Stimulated activated memory B cell treated with anti-CD40 and anti-IgM and Interleukin-4, amounts not matched to agents 10 μg/mL and 1 μg/mL and 100 μg/mL, for 72 hours (primary cell): ENCODE measurements around the gene SPTBN1.

Experiments used
- ATAC-seq: fragments of 150-1000 bp; cut with Tn5 transposase; 2 replicates; pipeline ENCODE4 v1.10.0; 2021
- H3K27ac Mint-ChIP-seq: one replicate; pipeline ENCODE4 v1.8.0; 2022; ENCODE audit warnings: mild to moderate bottlenecking, mixed read lengths
- H3K27me3 Mint-ChIP-seq: one replicate; pipeline ENCODE4 v1.8.0; 2022; ENCODE audit warnings: mixed read lengths
- H3K36me3 Mint-ChIP-seq: one replicate; pipeline ENCODE4 v1.8.0; 2022; ENCODE audit warnings: mixed read lengths
- H3K4me1 Mint-ChIP-seq: one replicate; pipeline ENCODE4 v1.8.0; 2022; ENCODE audit warnings: mixed read lengths
- H3K4me3 Mint-ChIP-seq: one replicate; pipeline ENCODE4 v1.8.0; 2022; ENCODE audit warnings: mild to moderate bottlenecking, moderate library complexity, mixed read lengths
- H3K9me3 Mint-ChIP-seq: one replicate; pipeline ENCODE4 v1.8.0; 2022; ENCODE audit warnings: mixed read lengths

Gene SPTBN1

DNA sequence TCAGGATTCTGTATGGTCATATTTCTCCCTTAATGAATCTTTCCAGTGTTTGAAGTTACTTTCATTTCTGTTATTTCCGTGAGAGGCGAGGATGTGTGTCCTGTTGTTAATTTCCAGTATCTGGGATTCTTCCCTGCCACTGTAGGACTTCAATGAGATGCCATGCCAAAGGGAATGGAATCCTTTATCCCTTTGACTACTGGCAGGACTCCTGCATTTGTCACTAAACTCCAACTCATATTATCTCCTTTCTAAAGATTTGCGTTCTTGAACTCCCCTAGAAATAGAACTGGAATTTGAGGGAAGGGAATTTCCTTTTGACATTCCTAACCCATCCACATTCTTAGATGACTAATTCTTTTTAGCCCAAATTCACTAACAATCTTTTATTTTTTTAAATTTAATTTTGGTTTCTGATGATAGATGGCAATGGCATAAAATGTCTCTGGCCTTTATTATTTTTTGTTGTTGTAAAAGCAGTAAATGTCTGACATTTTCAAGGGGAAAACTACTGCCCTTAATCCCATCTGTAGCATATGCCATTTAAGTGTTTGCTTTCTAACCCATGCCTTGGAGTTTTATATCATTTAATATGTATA lies 179.5 kb downstream of the SPTBN1 start:
- Mint-ChIP-seq H3K27ac (peak overlapping the region; percentile 83), H3K36me3 (peaks cover 46% of the 10 kb centered on the region), H3K4me1 (peaks cover 59% of the 10 kb centered on the region), H3K9me3 (no peaks in the 10 kb centered on the region), H3K27me3 (no peaks in the 10 kb centered on the region), H3K4me3 (peak overlapping the region; percentile 45)
- ATAC-seq: no peak

DNA sequence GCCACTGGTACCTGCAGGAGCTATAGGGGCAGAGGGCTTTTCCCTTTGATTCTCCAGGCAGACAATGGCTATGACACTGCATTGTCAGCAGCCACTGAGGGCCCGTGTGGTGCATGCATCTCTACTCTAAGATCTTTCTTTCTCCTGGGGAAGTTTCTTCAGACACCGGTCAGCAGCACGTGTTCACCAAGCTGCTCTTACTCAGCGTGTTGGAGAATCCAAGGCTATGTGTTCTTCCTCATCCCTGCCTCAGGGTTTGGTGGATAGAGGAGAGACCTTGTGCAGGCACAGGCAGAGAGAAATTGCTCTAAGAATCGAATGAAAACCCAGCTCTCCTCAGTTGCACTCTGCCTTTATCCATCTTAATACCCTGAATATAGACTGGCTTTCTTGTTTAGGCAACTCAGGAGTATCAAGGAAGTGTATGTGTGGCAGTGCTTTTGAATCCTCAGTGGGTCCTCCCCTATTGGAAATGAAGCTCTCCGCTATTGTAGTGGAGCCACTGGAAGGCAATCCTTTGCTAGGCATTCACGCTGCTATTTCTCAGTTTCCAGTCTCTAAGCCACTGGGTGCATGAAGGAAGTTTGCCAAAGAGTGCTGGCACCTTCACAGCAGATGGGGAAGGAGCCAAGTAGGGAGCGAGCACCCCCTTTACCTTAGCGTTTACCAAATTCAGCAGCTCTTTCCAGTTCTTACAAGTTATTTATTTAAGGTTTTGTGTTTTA lies 180.4 kb downstream of the SPTBN1 start:
- no peak overlapping the region for H3K4me3 Mint-ChIP-seq
- ATAC-seq: no peak

DNA sequence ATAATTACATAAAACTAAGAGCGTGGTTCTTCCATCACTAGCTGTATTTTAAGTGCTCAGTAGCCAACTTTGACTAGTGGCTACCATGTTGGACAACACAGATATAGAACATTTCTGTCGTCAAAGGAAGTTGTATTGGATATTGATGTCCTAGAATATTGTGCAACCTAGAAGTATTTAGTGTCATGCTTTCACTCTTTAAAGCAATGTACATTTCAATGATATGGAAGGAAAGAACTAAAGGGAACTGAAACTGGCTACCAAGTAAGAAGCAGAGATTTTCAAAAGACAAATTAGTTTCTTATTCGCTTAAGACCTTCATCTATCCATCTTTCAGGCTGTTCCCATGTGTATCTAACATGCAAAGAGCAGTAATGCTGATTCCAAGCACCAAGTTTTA lies 182.0 kb downstream of the SPTBN1 start:
- H3K27me3 Mint-ChIP-seq: no peaks in the 10 kb centered on the region
- peaks cover 49% of the 10 kb centered on the region for H3K4me1 Mint-ChIP-seq
- no peak overlapping the region for H3K4me3 Mint-ChIP-seq
- H3K9me3 Mint-ChIP-seq: no peaks in the 10 kb centered on the region
- H3K36me3 Mint-ChIP-seq: peaks cover 44% of the 10 kb centered on the region
- peak; percentile 57 for ATAC-seq
- no peak overlapping the region for H3K27ac Mint-ChIP-seq

More for the DNA sequence above, 180.4 kb downstream of the SPTBN1 start:
- H3K27ac Mint-ChIP-seq: peak overlapping the region; percentile 22
- H3K9me3 Mint-ChIP-seq: no peaks in the 10 kb centered on the region
- peaks cover 59% of the 10 kb centered on the region for H3K4me1 Mint-ChIP-seq
- H3K27me3 Mint-ChIP-seq: no peaks in the 10 kb centered on the region
- H3K36me3 Mint-ChIP-seq: peaks cover 46% of the 10 kb centered on the region

DNA sequence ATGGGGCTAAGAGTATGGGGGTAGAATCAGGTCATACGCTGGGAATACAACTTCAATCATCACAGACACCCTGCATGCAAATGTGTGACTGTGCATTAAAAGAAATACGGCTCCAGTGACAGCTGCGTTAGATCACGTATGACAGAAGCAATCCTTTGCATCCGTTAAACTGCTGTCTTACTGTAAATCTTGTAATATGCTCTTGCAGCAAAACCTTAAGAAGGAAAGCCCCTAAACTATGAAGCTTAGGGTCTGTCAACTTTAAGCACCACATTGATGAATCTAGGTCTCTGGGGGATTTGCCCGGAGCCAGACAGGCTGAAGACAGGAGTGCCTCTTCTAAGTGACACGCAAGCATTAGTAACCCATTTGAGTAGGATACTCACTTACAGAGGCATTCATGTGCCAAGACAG lies 182.7 kb downstream of the SPTBN1 start:
- H3K4me3 Mint-ChIP-seq: no peak overlapping the region
- peaks cover 42% of the 10 kb centered on the region for H3K36me3 Mint-ChIP-seq
- H3K9me3 Mint-ChIP-seq: no peaks in the 10 kb centered on the region
- ATAC-seq: no peak
- no peaks in the 10 kb centered on the region for H3K27me3 Mint-ChIP-seq
- peaks cover 42% of the 10 kb centered on the region for H3K4me1 Mint-ChIP-seq
- H3K27ac Mint-ChIP-seq: no peak overlapping the region

DNA sequence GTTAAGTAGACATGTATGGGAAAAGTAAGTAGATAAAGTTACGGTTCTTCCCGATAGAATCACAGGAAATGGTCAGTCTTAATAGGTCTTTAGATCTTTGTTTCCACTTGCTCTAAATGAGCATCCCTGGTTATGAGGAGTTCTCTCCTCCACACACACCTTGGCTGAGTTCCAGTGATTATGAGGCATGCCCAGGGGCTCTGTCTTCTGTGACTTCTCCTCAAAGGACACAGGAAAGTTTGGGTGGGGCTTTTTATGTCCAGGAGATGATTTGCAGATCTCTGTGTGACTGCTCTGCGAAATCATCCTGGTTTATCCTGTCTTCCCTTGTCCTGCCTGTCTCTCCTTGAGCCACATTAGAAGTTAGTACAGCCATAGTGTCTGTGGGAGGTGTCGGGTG lies 183.5 kb downstream of the SPTBN1 start:
- no peak overlapping the region for H3K27ac Mint-ChIP-seq
- no peaks in the 10 kb centered on the region for H3K27me3 Mint-ChIP-seq
- no peak overlapping the region for H3K4me3 Mint-ChIP-seq
- peaks cover 47% of the 10 kb centered on the region for H3K36me3 Mint-ChIP-seq
- H3K4me1 Mint-ChIP-seq: peaks cover 34% of the 10 kb centered on the region
- ATAC-seq: no peak
- H3K9me3 Mint-ChIP-seq: no peaks in the 10 kb centered on the region

DNA sequence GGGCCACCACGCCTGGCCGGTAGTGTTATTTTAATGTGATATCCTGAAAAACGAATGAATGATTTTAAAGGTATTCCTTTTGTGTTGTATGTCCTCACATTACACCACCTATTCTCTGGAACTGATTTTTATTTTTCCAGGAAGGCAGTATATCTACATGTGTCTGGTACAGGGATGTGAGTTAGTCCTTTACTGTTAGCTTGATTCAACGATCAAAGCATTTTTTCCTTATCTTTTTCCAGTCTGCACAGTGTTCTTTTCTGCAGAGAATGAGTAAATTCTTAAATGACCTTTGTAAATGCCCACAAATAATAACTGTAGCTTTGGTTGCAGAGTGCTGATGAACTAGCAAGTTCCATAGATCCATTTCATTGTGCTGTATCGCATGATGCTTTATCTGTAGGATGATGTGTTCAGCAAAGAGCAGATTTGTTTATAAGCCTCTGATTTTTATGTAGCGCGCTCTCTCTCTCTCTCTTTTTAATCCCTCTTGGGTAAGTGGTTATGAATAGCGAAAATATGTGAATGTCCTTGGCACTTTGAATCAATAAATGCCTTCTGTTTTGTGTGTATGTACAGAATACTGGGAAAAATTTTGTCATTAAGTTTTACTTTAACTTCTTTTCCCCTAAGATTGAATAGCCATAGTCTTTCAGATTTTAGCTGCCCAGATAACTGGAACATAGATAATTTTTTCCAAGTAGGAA lies 184.9 kb downstream of the SPTBN1 start:
- Mint-ChIP-seq H3K4me1 (peaks cover 22% of the 10 kb centered on the region), H3K27ac (no peak overlapping the region), H3K36me3 (peaks cover 60% of the 10 kb centered on the region), H3K9me3 (no peaks in the 10 kb centered on the region), H3K27me3 (no peaks in the 10 kb centered on the region), H3K4me3 (no peak overlapping the region)
- no peak for ATAC-seq

DNA sequence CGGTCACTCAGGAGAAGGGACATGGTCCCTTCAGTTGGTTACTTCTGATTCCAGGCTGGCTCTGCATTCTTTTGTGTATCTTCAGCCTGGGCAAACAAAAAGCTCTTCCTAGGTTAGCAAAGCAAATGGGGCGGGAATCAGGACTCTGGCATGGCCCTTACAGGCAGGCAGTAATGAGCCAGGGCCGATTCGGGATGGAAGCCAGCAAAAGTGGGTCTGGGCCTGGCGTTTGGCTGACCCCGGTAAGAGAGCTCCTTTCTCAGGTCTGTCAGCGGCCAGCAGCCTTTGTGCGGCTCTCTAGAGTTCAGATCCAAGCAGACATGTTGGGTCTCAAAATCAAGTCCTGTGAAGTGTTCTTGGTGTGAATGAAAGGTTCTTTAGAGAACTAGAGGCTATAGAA lies 185.9 kb downstream of the SPTBN1 start:
- H3K4me1 Mint-ChIP-seq: peaks cover 18% of the 10 kb centered on the region
- peak overlapping the region; percentile 30 for H3K27ac Mint-ChIP-seq
- H3K4me3 Mint-ChIP-seq: no peak overlapping the region
- ATAC-seq: no peak
- no peaks in the 10 kb centered on the region for H3K27me3 Mint-ChIP-seq
- no peaks in the 10 kb centered on the region for H3K9me3 Mint-ChIP-seq
- peaks cover 64% of the 10 kb centered on the region for H3K36me3 Mint-ChIP-seq

DNA sequence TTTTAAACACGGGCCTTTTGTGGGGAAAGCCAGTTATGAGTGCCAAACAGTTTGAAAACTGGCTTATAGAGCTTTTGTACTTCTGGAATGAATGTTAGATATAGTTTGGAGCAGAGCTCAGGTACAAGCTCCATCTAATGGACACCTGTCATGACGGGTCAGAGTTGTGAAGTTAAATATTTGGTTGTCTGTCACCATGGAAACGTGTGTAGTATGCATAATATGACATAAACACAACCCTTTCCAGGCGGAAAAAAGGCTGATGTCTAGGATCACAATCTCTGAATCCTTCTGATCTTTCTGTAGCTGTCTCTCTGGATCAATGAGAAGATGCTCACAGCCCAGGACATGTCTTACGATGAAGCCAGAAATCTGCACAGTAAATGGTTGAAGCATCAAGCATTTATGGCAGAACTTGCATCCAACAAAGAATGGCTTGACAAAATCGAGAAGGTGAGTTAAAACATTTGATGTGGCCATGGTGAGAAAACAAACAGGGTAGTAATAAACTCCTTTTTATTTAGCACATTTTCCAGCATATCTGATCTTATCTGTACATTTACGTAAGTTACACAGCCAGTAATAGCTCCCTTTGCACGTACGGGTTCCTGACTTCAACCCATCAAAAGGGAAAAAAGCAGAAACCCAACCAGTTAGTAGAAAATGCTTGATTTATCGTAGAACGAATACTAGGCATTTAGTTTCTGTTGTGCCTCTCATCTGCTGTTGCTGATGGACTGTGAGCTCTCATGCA lies 186.7 kb downstream of the SPTBN1 start:
- Mint-ChIP-seq H3K36me3 (peaks cover 68% of the 10 kb centered on the region), H3K27ac (no peak overlapping the region), H3K27me3 (no peaks in the 10 kb centered on the region)

DNA sequence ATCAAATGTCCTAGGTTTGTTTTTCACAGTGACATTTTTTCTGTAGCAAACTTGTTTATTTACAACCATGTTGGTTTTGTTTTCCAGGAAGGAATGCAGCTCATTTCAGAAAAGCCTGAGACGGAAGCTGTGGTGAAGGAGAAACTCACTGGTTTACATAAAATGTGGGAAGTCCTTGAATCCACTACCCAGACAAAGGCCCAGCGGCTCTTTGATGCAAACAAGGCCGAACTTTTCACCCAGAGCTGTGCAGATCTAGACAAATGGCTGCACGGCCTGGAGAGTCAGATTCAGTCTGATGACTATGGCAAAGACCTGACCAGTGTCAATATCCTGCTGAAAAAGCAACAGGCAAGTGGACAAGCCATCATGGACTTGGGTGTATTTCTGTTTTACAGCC lies 188.1 kb downstream of the SPTBN1 start:
- no peak overlapping the region for H3K27ac Mint-ChIP-seq
- H3K27me3 Mint-ChIP-seq: no peaks in the 10 kb centered on the region
- no peaks in the 10 kb centered on the region for H3K9me3 Mint-ChIP-seq
- H3K4me1 Mint-ChIP-seq: peaks cover under 1% of the 10 kb centered on the region
- H3K36me3 Mint-ChIP-seq: peaks cover 71% of the 10 kb centered on the region
- no peak overlapping the region for H3K4me3 Mint-ChIP-seq
- no peak for ATAC-seq

More for the DNA sequence above, 186.7 kb downstream of the SPTBN1 start:
- Mint-ChIP-seq H3K4me3 (no peak overlapping the region), H3K4me1 (peaks cover 12% of the 10 kb centered on the region), H3K9me3 (no peaks in the 10 kb centered on the region)
- no peak for ATAC-seq

DNA sequence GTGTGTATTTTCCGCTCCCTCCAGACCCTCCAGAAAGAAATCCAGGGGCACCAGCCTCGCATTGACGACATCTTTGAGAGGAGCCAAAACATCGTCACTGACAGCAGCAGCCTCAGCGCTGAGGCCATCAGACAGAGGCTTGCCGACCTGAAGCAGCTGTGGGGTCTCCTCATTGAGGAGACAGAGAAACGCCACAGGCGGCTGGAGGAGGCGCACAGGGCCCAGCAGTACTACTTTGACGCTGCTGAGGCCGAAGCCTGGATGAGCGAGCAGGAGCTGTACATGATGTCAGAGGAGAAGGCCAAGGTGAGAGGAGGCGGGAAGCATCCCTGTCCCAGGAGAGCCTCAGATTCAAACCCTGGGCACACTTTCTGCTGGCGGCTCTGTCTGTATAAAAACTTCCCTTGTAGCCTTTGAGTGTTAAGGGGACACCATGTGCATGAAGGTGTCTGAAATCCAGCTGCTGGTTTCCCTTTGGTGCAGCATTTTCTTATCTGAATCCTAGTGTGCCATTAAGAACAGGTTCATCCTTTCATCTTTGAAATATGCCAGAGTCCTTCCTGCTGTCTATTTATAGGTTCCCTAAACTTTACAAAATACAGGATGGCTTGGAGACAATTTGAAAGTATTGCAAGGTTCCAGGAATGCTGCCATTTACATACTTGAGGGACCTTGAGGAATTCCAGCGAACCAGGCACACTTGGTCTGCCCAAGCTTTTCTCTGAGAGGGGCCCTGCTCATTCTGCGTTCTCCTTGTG lies 190.2 kb downstream of the SPTBN1 start:
- H3K4me1 Mint-ChIP-seq: no peaks in the 10 kb centered on the region
- no peak for ATAC-seq
- no peaks in the 10 kb centered on the region for H3K9me3 Mint-ChIP-seq
- H3K27me3 Mint-ChIP-seq: no peaks in the 10 kb centered on the region
- H3K27ac Mint-ChIP-seq: no peak overlapping the region
- no peak overlapping the region for H3K4me3 Mint-ChIP-seq
- H3K36me3 Mint-ChIP-seq: peaks cover 75% of the 10 kb centered on the region

DNA sequence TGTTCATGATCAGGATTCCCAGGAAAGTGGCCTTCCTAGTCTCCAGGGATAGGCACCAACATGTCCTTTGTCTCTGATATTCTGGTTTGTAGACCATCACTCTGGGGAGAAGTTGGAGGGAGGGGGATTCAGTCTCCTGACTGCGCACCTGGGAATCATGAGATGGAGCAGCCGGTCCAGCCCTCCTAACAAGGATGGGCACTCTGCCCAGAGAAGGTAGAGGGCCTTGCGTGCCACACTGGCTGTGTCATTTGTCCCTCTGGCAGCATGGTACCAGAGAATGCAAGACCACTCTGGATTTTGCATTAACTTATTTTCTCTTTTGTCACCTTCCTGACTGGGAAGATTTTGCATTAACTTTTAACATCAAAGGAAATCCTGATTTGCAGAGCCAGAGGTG lies 192.1 kb downstream of the SPTBN1 start:
- Mint-ChIP-seq H3K4me3 (no peak overlapping the region), H3K27ac (peak overlapping the region; percentile 50), H3K27me3 (no peaks in the 10 kb centered on the region), H3K9me3 (no peaks in the 10 kb centered on the region), H3K36me3 (peaks cover 78% of the 10 kb centered on the region), H3K4me1 (no peaks in the 10 kb centered on the region)
- no peak for ATAC-seq

DNA sequence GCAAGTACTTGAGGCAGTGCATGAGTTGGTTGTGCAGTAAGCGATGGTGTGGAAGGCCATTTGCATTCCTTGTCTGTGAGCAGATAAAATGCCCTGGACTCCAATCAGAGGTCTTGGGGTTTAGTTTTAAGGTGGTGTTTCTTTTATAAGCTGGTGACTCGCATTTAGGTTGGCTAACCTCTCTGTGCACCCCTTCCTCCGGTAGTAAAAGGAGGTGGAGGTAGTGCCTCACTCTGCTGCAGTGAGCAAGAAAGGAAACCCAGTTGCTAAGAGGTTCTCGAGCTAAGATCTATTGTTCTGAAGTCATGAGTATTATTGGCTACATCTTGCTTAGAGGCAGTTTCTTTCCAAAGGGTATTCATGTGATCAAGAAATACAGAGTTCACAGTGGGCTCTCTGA lies 193.1 kb downstream of the SPTBN1 start:
- Mint-ChIP-seq H3K27me3 (no peaks in the 10 kb centered on the region), H3K4me3 (no peak overlapping the region), H3K9me3 (no peaks in the 10 kb centered on the region), H3K4me1 (no peaks in the 10 kb centered on the region), H3K36me3 (peaks cover 79% of the 10 kb centered on the region), H3K27ac (peak overlapping the region; percentile 50)
- ATAC-seq: no peak

DNA sequence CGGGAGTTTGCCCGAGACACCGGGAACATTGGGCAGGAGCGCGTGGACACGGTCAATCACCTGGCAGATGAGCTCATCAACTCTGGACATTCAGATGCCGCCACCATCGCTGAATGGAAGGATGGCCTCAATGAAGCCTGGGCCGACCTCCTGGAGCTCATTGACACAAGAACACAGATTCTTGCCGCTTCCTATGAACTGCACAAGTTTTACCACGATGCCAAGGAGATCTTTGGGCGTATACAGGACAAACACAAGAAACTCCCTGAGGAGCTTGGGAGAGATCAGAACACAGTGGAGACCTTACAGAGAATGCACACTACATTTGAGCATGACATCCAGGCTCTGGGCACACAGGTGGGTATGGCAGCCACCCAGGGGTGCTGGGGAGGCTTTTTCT lies 193.5 kb downstream of the SPTBN1 start:
- Mint-ChIP-seq H3K9me3 (no peaks in the 10 kb centered on the region), H3K27ac (no peak overlapping the region), H3K4me1 (no peaks in the 10 kb centered on the region), H3K27me3 (no peaks in the 10 kb centered on the region), H3K36me3 (peaks cover 79% of the 10 kb centered on the region), H3K4me3 (no peak overlapping the region)
- no peak for ATAC-seq

DNA sequence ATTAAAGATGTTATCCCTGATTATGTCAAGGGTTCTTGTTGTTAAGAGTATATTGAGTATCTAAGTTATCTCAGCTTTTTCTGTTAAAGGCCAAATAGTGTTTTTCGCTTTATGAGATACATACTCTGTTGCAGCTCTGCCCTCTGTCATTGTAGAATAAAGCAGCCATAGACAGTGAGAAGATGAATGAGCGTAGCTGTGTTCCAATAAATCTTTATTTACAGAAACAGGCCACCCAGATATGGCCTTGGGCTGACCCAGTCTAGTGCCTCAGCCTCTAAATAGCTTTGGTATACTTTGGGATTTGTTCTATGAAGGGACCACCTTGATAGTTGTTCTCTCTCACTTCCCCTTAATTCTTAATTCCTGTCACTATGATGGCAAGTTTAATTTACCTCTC lies 194.5 kb downstream of the SPTBN1 start:
- no peaks in the 10 kb centered on the region for H3K4me1 Mint-ChIP-seq
- H3K27me3 Mint-ChIP-seq: no peaks in the 10 kb centered on the region
- H3K9me3 Mint-ChIP-seq: no peaks in the 10 kb centered on the region
- ATAC-seq: no peak
- H3K27ac Mint-ChIP-seq: no peak overlapping the region
- H3K4me3 Mint-ChIP-seq: no peak overlapping the region
- peaks cover 77% of the 10 kb centered on the region for H3K36me3 Mint-ChIP-seq

DNA sequence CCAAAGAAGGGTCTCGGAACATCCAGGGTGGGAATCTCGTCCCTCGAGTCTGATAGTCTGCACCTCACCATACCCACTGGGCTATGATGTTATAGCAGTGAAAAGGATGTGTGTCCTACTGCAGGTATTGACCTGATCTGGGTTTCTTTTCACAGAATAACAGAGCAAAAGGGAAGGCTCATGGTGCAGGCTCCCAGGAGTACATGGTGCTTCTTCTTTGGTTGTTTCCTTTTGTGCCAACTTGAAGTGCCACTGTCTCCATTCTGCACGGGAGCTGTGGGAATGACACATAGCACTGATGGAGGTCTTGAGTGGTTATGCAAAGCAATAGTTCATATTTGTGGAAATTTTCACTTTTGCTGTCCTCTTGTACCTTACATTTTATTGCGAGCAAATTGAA lies 195.2 kb downstream of the SPTBN1 start:
- no peak for ATAC-seq
- Mint-ChIP-seq H3K4me3 (no peak overlapping the region), H3K4me1 (no peaks in the 10 kb centered on the region), H3K9me3 (no peaks in the 10 kb centered on the region), H3K27ac (no peak overlapping the region), H3K36me3 (peaks cover 79% of the 10 kb centered on the region), H3K27me3 (no peaks in the 10 kb centered on the region)
